ENCODE measurements around the gene CCDC3.

DNA sequence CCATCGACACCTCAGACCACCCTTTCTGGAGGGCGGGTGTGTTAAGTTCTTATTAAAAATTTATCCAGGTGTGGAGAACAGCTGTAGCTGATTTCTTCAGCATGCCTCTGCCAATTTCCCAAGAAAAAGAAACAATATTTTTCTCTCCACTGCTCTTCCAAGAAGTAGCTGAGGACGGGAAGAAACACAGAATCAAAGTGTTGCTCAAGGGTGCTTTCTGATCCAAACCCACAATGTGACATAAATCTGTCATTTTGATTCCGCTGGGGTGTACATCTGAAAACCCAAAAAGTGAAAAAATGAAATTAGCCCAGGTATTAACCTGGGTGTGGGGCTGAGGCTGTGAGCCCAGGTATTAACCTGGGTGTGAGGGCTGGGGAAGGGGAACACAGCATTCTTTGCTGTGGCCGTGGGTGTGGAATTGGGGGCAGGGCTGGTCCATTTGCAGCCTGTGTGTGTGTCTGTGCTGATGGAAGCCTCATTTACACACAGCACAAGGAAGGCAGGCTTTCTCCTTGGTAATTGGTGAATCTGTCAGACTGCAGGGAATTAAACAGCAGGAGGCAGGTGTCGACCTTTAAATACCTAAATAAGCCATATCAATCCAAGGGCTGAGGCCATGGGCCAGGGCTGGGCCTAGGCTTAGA lies 48.4 kb upstream of the CCDC3 start:
- TF ChIP-seq, protein P1, sequence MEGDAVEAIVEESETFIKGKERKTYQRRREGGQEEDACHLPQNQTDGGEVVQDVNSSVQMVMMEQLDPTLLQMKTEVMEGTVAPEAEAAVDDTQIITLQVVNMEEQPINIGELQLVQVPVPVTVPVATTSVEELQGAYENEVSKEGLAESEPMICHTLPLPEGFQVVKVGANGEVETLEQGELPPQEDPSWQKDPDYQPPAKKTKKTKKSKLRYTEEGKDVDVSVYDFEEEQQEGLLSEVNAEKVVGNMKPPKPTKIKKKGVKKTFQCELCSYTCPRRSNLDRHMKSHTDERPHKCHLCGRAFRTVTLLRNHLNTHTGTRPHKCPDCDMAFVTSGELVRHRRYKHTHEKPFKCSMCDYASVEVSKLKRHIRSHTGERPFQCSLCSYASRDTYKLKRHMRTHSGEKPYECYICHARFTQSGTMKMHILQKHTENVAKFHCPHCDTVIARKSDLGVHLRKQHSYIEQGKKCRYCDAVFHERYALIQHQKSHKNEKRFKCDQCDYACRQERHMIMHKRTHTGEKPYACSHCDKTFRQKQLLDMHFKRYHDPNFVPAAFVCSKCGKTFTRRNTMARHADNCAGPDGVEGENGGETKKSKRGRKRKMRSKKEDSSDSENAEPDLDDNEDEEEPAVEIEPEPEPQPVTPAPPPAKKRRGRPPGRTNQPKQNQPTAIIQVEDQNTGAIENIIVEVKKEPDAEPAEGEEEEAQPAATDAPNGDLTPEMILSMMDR (IDR thresholded peaks at IDR 0.05; ENCODE audit: control extremely low read depth in 1 of 3, insufficient read depth in 1 of 3, low read depth in 1 of 3, low read length in 3 of 3) = no peak
- TF ChIP-seq CBX8 (IDR thresholded peaks at IDR 0.05; ENCODE audit: borderline replicate concordance, low read depth, low read length) = no peak

Data from H1 (cell line).